B cell (primary cell): Measurements from ENCODE around the gene MBOAT7. TPM values are rescaled to one million over a fixed set of nuclear protein-coding genes. Genes with fewer than 3 reads are reported as not detected.
"Not testable (repeated sequence)": the region's sequence is repeated elsewhere in the genome, so short reads cannot be mapped to it uniquely, and the experiment has no call there.

Experiments used
- ATAC-seq: fragments of 200-7000 bp; cut with Tn5 transposase; one replicate; pipeline ENCODE4 v1.10.0; 2021; ENCODE audit warnings: low read depth, mild to moderate bottlenecking, moderate number of reproducible peaks, moderate library complexity
- CTCF ChIA-PET: fragments of 350-600 bp; sonication (Branson Sonifier 250); formaldehyde crosslinking; loops from one replicate; lab custom pipeline; 2021; ENCODE audit warnings: antibody characterized with exemption, inconsistent platforms; lab: Charles Lee
- POLR2A ChIA-PET: fragments of 350-600 bp; sonication (Branson Sonifier 250); formaldehyde crosslinking; loops from one replicate; lab custom pipeline; 2021; ENCODE audit warnings: antibody characterized with exemption; lab: Charles Lee
- DNase-seq: peaks from one replicate; pipeline ENCODE4 v3.0.0; 2013
- H2AFZ ChIP-seq: 2 replicates; pipeline ENCODE4 v1.6.1; 2012; ENCODE audit warnings: mild to moderate bottlenecking, low read depth, low read length; ENCODE audit not compliant: insufficient read depth, poor library complexity, severe bottlenecking
- H3K27ac ChIP-seq, 2 donors: 1 replicate in 1 of 2; 2 replicates in 1 of 2; pipeline ENCODE4 v1.5.1; 2012 to 2013; ENCODE audit warnings: low read length in 2 of 2, mild to moderate bottlenecking in 2 of 2, moderate library complexity in 1 of 2
- H3K27me3 ChIP-seq, 4 experiments: fragments of 200-600 bp in 1 of 4; sonication (generic) in 1 of 4; replicated peaks in 1 of 4; 1 replicate in 2 of 4; 2 replicates in 2 of 4; pipeline versions ENCODE4 v1.6.1 to v1.7.0; 2013 to 2016; ENCODE audit warnings: low read length in 3 of 4, mild to moderate bottlenecking in 2 of 4, mixed read lengths in 1 of 4, moderate library complexity in 1 of 4; ENCODE audit not compliant: insufficient read depth in 4 of 4, control insufficient read depth in 3 of 4; ENCODE audit errors: control extremely low read depth in 1 of 4
- H3K36me3 ChIP-seq, 2 experiments: replicated peaks in 1 of 2; 1 replicate in 1 of 2; 2 replicates in 1 of 2; pipeline versions ENCODE4 v1.6.1 to v1.7.1; 2013; ENCODE audit warnings: low read length in 1 of 2; ENCODE audit not compliant: insufficient read depth in 2 of 2, control insufficient read depth in 1 of 2; ENCODE audit errors: control extremely low read depth in 1 of 2, extremely low read depth in 1 of 2
- H3K4me1 ChIP-seq, 2 donors: fragments of 200-600 bp in 1 of 2; sonication (generic) in 1 of 2; 1 replicate in 1 of 2; 2 replicates in 1 of 2; pipeline versions ENCODE4 v1.5.1 to v1.6.1; 2013 to 2017; ENCODE audit warnings: low read length in 2 of 2; ENCODE audit not compliant: control insufficient read depth in 2 of 2, insufficient read depth in 2 of 2
- H3K4me2 ChIP-seq: replicated peaks from 2 replicates; pipeline ENCODE3; 2012; ENCODE audit warnings: mild to moderate bottlenecking, low read depth, low read length; ENCODE audit not compliant: poor library complexity, severe bottlenecking
- H3K4me3 ChIP-seq, 5 experiments: fragments of 200-600 bp in 1 of 5; sonication (generic) in 1 of 5; 1 replicate in 3 of 5; 2 replicates in 2 of 5; pipeline versions ENCODE4 v1.5.1 to v1.7.0; 2011 to 2016; ENCODE audit warnings: low read length in 4 of 5, mild to moderate bottlenecking in 4 of 5, low read depth in 2 of 5, control low read depth in 1 of 5, moderate library complexity in 1 of 5; ENCODE audit not compliant: insufficient read depth in 1 of 5; ENCODE audit errors: control extremely low read depth in 1 of 5, extremely low read depth in 1 of 5
- H3K79me2 ChIP-seq: fragments of 200-600 bp; sonication (generic); one replicate; pipeline ENCODE4 v1.6.0; 2016; ENCODE audit warnings: low read length; ENCODE audit not compliant: control insufficient read depth, insufficient read depth
- H3K9ac ChIP-seq: fragments of 200-600 bp; sonication (generic); 2 replicates; pipeline ENCODE4 v1.6.1; 2017; ENCODE audit warnings: mild to moderate bottlenecking, low read length, moderate library complexity
- H3K9me3 ChIP-seq, 3 donors: one replicate each; pipeline versions ENCODE4 v1.6.1 to v1.7.1; 2013; ENCODE audit warnings: low read length in 2 of 3; ENCODE audit not compliant: control insufficient read depth in 2 of 3, insufficient read depth in 1 of 3; ENCODE audit errors: control extremely low read depth in 1 of 3
- H4K20me1 ChIP-seq: 2 replicates; pipeline ENCODE4 v1.6.0; 2012; ENCODE audit warnings: mild to moderate bottlenecking, low read length; ENCODE audit not compliant: insufficient read depth, control insufficient read depth, poor library complexity, severe bottlenecking
- H3K27ac Mint-ChIP-seq: one replicate; pipeline ENCODE4 v1.8.0; 2021; ENCODE audit warnings: mixed read lengths
- H3K27me3 Mint-ChIP-seq: one replicate; pipeline ENCODE4 v1.8.0; 2021; ENCODE audit warnings: mixed read lengths
- H3K4me1 Mint-ChIP-seq: one replicate; pipeline ENCODE4 v1.8.0; 2021; ENCODE audit warnings: mixed read lengths
- H3K4me3 Mint-ChIP-seq: one replicate; pipeline ENCODE4 v1.8.0; 2021; ENCODE audit warnings: mixed read lengths
- H3K9me3 Mint-ChIP-seq: one replicate; pipeline ENCODE4 v1.8.0; 2022; ENCODE audit warnings: mixed read lengths; ENCODE audit not compliant: insufficient read depth
- EZH2 ChIP-seq: IDR thresholded peaks from 2 replicates; pipeline ENCODE4 v1.6.1; 2012; ENCODE audit warnings: borderline replicate concordance, low read depth, mild to moderate bottlenecking, moderate library complexity, low read length; ENCODE audit not compliant: insufficient read depth, poor library complexity, severe bottlenecking
- WGBS: methylation state at CpG from one replicate; pipeline ENCODE4 v1.1.5; 2013; ENCODE audit warnings: missing lambda C conversion rate; ENCODE audit not compliant: insufficient coverage; 5-methylcytosine and 5-hydroxymethylcytosine counted together
- intact Hi-C: fragments of 100-400 bp; cut with micrococcal nuclease; formaldehyde crosslinking; loops from one replicate; pipeline ENCODE4 v1.10.0; 2022
- polyA plus RNA-seq: library from polyadenylated mRNA; depleted of rRNA; stranded (reverse); fragments of >200 nt; gene quantifications from 2 replicates; pipeline ENCODE4 v1.2.3, GENCODE V29; 2012
- total RNA-seq, 2 donors: library from RNA; stranded (reverse); fragments of 120-200 nt in 1 of 2; gene quantifications; 1 replicate in 1 of 2; 2 replicates in 1 of 2; pipeline versions ENCODE4 v1.2.3 to v1.2.4, GENCODE V29; 2013 to 2022
- TF ChIP-seq, protein P1 (sequence below): fragments of 200-600 bp; IDR thresholded peaks from one replicate; pipeline ENCODE4 v1.8.0; 2022; ENCODE audit warnings: antibody characterized with exemption, mild to moderate bottlenecking

The MBOAT7 gene
- total and polyA plus RNA-seq, 2 donors (not counting 1 experiment from before 2014, with no cell fraction given) = 22.3 to 34.8 TPM

DNA sequence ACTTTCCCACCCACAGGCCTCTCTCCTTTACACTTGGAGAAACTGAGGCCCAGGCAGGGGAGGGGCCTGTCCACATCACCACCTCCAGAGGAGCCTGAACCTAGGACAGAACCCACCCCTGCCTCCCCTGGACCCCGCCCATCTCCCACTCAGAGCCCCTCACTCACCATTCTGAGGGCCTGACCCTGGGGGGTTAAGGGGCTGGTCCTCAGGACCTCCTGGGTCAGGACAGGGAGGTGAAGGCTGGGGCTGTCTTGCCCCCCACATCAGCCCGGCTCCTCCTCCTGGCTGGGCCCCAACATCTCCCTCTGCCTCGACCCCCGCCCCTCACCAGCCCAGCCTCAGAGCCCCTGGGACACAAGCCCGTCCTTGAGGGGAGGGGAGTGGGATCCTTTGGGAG is 30.3 kb upstream of the MBOAT7 start:
- ATAC-seq, H3K27ac Mint-ChIP-seq, H3K4me3 Mint-ChIP-seq, H3K27me3 Mint-ChIP-seq, H2AFZ ChIP-seq, H3K9me3 ChIP-seq, H3K4me1 Mint-ChIP-seq, H4K20me1 ChIP-seq, CTCF ChIA-PET, H3K4me3 ChIP-seq, H3K36me3 ChIP-seq, H3K27ac ChIP-seq, H3K9ac ChIP-seq, H3K79me2 ChIP-seq, intact Hi-C loops, H3K27me3 ChIP-seq, H3K9me3 Mint-ChIP-seq, H3K4me2 ChIP-seq, DNase-seq, POLR2A ChIA-PET: not testable (repeated sequence)
- peaks cover 0 to 11% of the 10 kb centered on the region in 2 donors for H3K4me1 ChIP-seq
- WGBS = no CpG with 5 or more reads among the region's 5 CpGs

- Histone ChIP-seq H3K4me3 (no peak overlapping the region), H3K27me3 (peaks cover 0 to 3% (median 0%) of the 10 kb centered on the region in 4 experiments), H3K4me2 (no peak overlapping the region), H3K36me3 (no peaks in the 10 kb centered on the region), H4K20me1 (no peaks in the 10 kb centered on the region), H3K27ac (no peak overlapping the region), H3K79me2 (no peaks in the 10 kb centered on the region), H2AFZ (no peak overlapping the region), H3K9ac (no peak overlapping the region), H3K9me3 (no peaks in the 10 kb centered on the region), H3K4me1 (peaks cover 0 to 11% of the 10 kb centered on the region in 2 donors)
- whole genome bisulfite sequencing = 89% methylated on average over 16 of the region's 27 CpGs
- Mint-ChIP-seq H3K27me3 (peaks cover 5% of the 10 kb centered on the region), H3K4me1 (no peaks in the 10 kb centered on the region), H3K4me3 (no peak overlapping the region), H3K27ac (no peak overlapping the region), H3K9me3 (no peaks in the 10 kb centered on the region)
- ATAC-seq = no peak
- intact Hi-C loops = no loop called here
- TF ChIP-seq EZH2 = no peak
- TF ChIP-seq, protein P1, sequence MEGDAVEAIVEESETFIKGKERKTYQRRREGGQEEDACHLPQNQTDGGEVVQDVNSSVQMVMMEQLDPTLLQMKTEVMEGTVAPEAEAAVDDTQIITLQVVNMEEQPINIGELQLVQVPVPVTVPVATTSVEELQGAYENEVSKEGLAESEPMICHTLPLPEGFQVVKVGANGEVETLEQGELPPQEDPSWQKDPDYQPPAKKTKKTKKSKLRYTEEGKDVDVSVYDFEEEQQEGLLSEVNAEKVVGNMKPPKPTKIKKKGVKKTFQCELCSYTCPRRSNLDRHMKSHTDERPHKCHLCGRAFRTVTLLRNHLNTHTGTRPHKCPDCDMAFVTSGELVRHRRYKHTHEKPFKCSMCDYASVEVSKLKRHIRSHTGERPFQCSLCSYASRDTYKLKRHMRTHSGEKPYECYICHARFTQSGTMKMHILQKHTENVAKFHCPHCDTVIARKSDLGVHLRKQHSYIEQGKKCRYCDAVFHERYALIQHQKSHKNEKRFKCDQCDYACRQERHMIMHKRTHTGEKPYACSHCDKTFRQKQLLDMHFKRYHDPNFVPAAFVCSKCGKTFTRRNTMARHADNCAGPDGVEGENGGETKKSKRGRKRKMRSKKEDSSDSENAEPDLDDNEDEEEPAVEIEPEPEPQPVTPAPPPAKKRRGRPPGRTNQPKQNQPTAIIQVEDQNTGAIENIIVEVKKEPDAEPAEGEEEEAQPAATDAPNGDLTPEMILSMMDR = no peak
- ChIA-PET POLR2A (no interaction called here), CTCF (no interaction called here)
- DNase-seq = no peak
Observed at GRCh38 chr19:54218960-54219661, 29.7 kb upstream of the MBOAT7 start.
